NCI-H2029 treated with DMSO at 0.1 percent for 48 hours (cell line): ENCODE measurements around the gene TCF4.

ENCODE experiments used
- DNase-seq: peaks from one replicate; lab custom pipeline; 2025; lab: John Stamatoyannopoulos, UW

The TCF4 gene

DNA sequence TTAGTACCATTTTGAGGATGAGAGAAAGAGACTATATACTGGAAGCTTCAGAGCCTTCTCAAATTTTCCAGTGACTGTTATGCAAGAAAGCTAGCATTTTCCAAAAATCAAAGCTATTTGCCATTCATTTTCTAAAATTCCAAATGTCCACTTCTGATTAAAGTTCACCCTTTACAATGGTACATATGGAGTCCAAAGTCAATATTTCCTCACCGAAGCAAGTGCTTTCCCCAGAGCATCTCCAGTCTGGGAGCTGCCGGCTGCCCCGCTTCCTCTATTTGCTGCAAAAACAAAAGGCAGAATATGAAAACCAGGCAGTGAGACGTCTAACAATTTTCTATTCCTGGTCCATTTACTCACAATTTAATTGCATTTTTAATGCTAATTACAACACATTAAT, 326.7 kb downstream of the TCF4 start:
- no peak for DNase-seq

DNA sequence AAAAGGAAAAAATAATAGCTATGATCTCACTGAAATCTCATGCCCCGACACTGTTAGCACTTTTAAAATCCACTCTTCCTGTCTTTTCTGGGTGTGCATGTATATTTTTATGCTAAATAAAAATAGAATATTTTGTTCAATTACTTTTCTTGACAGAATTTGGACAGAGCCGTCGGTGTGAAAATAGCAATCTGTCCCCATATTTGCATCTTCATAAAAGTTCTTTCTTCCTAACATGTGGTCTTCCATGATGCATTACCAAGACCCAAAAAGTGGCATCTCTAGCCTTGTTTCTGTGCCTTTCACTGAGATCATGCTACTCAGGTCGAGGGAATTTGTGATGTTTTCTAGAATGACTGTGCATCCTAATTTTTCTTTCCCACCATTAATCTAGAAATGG, 329.9 kb downstream of the TCF4 start:
- no peak for DNase-seq

DNA sequence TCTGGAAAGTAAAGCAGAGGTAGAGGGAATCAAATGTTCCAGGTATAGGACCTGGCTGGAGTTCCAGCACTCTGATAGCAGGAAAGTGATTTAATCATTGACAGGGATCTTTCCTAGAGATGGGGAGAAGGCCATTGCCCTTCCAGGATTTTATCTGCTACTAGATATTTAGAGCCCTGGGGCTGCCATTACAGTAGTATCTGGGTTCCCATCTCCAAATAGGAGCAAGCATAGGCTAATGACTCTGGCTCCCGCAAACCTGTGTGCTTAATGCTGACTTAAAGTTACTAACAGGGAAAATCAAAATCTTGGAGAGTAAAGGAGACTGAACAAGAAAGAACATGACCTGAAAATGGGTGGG, 331.1 kb downstream of the TCF4 start:
- no peak for DNase-seq

DNA sequence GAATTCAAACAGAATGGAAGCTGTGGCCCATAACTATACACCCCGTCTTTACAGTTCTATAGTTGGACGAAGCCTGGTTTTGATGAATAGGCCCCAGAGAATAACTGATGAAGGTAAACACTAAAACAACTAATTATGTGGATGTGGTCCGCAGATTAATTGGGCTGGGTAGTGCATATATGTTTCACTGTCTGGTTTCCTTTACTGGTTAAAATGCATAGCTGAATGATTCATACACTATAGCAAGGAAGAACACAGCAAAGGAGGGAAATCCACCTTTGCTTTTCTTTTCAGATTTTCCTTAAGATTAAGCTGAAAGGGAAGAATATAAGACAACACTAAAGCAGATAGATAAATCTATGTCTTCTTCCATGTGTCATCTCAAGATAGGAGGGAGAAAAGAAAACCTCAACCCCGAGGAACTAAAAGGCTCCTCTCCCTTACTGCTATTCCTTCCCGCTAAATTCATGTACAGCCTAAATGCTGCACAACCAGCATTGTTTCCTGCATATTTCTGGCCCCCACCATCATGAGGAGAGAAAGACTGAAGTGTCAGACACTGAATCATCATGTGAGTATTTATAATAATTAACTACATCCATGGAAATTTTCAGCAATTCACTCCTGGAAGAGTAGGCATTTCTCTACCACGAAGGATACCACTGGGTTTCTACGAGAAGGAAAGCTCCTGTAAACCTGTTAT, 331.6 kb downstream of the TCF4 start:
- DNase-seq: no peak

DNA sequence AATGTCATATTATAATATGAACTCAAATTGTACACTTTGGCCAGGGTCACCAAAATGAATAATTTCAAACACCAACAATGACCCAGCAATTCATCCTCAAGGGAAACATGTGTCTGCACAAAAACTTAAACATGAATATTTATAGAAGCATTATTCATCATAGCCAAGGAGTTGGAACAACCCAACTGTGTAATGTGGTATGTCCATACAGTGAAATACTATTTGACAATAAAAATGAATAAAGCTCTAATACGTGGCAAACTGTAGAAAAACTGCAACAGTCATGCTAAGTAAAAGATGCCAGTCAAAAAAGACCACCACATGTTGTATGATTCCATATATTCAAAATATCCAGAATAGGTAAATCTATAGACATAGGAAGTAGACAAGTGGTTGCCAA, 334.2 kb downstream of the TCF4 start:
- no peak for DNase-seq

GRCh38 chr18:55252901-55253300, 335.1 kb downstream of the TCF4 start:
- DNase-seq: no peak

DNA sequence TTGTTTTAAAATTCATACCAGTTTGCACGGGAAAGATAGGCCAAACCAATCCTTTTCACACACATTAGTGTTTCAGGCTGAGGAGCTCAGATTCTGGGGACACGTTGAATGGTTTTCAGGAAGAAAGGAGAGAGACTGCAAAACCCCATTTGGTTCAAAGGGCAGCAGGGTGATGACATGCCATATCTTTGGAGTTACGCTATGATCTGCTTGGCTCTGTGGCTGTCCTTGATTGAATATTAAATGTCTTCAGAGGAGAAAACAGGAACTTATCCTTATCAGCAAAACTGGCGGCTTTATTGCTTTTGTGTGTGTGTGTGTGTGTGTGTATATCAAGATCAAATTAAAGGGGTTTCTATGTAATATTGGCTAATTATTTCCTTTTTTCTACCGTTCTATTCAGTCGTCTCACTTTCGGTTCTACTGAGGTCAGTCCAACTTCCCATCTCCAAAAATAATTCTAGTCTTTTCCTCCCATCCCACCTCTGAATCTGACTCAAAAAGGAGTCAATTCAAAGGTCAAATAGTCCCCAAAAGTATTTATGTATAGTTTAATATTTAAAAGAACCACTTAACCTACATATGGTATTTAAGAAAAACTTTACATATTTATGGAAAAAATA, 335.8 kb downstream of the TCF4 start:
- no peak for DNase-seq

DNA sequence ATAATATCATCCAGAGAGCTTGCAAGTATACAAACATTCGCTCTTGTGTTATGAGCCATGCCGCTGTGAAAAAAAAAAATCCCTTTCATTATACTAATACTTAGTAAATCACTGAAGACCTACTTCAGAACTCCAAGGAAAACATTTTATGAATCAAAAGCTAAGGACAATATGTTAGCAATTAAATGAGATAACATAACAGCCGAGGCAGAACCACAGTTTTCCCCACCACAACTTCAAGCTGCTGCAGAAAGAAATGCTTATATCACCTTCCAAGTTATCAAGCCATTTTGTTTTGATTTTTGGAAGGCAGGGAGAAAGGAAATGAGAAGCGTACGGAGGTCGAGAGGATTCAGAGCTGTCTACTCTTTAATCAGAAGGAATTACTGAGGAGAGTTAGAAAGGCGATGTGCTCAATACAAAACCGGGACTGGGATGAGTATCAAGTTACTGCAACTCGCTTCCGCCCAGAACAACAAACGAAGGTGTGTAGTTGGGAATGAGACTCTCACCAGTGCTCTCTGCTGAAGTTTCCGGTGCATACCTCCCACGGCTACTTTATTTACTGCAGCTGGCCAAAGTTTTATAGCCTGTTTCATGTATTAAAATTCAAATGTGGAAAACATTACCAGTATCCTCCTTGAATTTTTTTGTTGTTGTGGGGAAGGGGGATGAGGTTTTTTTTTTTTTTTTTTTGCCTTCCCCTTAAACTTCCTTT, 336.6 kb downstream of the TCF4 start:
- DNase-seq: no peak

DNA sequence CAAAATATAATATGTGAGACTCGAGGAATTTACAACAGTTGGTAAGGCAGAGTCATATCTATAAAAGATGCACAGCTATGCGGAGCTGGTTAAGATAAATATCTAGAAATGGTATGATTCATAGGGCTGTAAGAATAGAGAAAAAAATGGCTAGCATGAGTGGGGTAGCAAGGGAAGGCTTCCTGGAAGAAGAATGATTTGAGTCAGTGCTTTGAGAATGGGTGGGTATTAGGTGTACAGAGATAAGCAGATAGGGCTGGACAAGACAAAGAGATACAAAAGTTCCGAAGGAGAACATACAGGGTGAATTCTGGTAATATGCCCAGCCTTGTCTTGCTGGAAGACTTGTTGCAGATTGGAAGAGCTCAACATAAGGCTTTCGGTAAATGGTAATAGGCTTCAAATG, 337.2 kb downstream of the TCF4 start:
- DNase-seq: no peak

- no peak for DNase-seq
These were observed 338.4 kb downstream of the TCF4 start for GRCh38 chr18:55249550-55249949.

DNA sequence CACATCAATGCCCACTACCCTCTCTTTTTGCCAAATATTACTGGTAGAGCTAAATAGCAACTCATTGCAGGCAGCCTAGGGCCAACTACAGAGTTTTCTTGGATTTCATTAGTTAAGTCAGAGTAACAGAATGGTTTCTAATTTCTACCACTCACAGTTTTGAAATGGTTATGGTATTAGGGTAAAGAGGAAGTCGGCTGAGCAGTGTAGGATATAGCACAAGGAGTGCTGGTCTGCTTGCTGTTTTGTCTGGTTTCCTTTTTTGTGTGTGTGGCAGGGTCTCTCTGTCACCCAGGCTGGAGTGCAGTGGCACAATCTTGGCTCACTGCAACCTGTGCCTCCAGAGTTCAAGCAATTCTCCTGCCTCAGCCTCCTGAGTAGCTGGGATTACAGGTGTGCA, 339.5 kb downstream of the TCF4 start:
- no peak for DNase-seq

DNA sequence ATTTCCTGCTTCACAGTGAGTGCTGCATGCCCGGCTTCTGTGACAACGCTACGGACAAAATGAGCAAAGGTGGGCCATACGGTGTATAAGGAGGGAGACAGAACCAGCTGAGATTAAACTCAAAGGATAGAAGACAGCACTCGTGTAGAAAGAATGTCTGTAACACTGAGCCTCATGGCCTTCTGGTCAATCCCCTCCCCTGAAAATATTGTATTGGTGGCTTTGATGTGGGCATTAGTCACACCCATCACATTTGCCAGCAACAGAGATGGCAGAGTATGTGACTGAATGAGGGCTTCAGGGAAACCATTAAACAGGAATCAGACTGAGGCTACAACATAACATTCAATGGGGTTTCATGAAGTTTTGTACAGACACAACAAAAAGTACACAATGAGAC, 341.0 kb downstream of the TCF4 start:
- DNase-seq: no peak

- DNase-seq: no peak
These were observed 341.7 kb downstream of the TCF4 start for GRCh38 chr18:55246278-55246677.

GRCh38 chr18:55245211-55245614, 342.8 kb downstream of the TCF4 start:
- no peak for DNase-seq

DNA sequence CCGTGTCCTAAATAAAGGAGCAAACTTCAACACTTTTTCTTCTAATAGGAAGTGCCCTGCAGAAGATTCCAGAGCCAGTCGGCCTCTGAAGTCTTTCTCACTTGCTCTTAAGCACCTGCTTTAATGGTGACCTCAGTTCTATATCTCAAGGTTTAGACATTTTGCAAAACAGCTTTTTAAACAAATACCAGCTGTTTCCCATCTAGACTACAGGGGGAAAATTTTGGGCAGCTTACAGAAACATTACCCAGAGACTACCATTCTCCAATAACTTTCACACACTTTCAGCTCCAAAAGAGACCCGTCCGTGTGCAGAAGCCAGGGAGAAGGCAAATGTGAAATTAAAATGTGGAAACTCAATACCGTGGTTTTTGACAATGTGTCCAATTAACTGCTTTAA, 343.4 kb downstream of the TCF4 start:
- DNase-seq: no peak

DNA sequence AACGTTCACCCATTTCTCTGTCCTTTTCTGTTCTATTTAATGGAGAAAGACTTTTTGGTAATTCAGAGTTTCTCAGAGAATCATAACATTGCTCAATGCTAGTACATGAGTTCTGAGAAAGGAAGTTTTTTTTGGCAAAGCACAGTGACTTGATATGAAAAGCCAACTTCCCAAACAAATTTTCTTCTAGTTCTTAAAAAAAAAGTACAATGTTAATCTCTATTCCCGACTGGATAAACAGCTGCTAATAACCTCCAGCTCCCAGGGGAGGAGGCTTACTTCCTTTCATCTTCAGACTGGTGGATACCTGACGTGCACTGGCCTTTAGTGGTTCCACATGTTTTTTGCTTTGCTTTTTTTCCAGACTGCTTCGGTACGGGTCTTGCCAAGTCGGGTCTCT, 344.1 kb downstream of the TCF4 start:
- no peak for DNase-seq

DNA sequence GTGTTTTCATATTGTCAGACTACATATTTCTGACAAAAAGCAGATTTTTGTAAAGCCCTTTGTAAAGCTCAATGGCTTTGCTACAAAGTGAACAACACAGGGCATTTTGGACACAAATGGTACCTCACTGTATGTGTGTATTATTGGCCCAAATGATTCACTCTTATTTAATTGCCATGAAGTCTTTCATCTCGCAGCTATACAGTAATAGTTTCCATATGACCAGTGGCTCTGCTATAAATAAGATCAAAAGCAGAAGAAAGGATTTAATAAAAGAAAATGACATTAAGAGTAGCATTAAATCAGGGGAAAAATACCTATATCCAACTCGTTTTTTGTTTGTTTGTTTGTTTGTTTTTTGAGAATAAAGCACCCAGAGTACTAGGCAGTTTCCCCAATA, 344.7 kb downstream of the TCF4 start:
- no peak for DNase-seq

GRCh38 chr18:55240978-55241377, 347.0 kb downstream of the TCF4 start:
- DNase-seq: no peak

DNA sequence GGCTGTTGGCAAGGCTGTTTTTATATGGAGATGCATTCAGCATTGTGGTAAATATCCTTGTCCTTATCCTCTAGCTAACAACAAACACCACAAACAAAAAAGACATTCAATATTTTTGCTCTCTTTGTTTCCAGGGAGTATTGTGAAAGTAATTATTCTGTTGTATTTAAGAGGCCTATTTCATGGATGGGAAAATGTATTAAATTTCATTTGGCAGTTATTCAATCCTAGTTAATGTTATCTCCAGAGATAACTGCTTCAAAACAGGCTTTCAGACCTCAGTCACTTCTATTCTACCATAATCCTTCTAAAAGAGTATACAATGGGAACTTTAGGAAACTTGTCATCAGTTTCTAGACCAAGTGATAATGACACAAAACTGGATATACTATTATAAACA, 348.3 kb downstream of the TCF4 start:
- DNase-seq: peak; percentile 3

DNA sequence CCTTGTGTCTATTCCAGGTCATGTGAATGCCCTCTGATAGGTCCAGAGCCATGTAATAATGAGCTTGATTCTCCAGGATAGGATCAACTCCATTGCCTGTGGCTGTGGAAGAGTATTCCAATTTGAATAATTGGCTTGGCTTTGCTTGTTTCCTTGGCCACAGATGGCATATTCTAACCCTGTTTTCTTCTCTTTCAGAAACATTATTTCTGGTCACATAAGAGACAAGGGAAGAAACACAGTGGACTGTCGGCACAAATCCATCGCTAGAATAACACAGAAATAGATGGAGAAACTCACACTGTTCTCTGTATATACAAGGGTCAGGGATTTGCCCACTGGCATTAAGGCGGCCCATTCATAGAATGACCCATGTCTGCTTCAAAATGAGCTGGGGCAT, 350.3 kb downstream of the TCF4 start:
- DNase-seq: no peak

- no peak for DNase-seq
These were observed 351.7 kb downstream of the TCF4 start for GRCh38 chr18:55236150-55236931.

DNA sequence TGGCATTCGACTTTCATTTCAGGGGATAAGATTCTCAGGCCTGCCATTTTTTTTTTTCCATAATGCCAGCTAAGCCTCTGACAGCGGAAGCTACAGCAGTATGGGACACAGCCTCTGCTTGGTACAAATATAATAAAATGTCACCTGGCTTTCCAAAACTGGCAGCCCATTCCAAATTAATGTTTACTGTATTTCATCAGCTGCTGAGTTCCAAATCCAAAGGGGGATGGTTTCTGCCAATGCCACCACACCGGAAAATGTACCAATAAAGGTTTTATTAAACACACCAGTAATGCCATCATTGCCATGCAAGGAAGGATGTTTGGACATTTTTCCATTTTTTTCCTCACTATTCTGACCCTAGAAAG, 352.9 kb downstream of the TCF4 start:
- no peak for DNase-seq
